WI38 (cell line): Measurements from ENCODE around the gene PTPN21.

ENCODE experiments used
- H3K4me3 ChIP-seq: 2 replicates; pipeline ENCODE4 v1.5.1; 2011; ENCODE audit warnings: low read depth, mild to moderate bottlenecking, control low read depth, low read length
- TF ChIP-seq, protein P1 (sequence below): IDR thresholded peaks from 2 replicates; pipeline ENCODE4 v1.5.1; 2012; ENCODE audit warnings: low read depth, mild to moderate bottlenecking, control low read depth, low read length

Gene PTPN21

DNA sequence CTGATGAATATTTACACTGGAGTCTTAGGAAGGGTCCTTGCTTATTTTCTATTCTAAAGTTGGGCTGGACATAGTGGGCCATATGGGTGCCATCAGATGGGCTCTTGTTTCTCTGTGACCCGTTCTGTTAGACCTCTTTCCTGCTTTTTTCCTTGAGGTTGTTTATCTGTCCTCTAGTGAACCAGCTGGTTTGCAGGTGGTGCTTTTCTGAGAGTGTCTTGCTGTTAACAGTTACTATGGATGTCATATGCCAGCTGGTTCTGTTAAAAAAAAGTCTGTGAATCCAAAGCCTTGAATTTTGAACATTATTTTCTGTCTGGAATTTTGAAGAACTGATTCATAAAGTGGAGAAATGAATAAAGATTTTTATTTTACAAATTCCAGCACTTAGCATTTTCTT lies 37.2 kb upstream of the PTPN21 start:
- TF ChIP-seq, protein P1, sequence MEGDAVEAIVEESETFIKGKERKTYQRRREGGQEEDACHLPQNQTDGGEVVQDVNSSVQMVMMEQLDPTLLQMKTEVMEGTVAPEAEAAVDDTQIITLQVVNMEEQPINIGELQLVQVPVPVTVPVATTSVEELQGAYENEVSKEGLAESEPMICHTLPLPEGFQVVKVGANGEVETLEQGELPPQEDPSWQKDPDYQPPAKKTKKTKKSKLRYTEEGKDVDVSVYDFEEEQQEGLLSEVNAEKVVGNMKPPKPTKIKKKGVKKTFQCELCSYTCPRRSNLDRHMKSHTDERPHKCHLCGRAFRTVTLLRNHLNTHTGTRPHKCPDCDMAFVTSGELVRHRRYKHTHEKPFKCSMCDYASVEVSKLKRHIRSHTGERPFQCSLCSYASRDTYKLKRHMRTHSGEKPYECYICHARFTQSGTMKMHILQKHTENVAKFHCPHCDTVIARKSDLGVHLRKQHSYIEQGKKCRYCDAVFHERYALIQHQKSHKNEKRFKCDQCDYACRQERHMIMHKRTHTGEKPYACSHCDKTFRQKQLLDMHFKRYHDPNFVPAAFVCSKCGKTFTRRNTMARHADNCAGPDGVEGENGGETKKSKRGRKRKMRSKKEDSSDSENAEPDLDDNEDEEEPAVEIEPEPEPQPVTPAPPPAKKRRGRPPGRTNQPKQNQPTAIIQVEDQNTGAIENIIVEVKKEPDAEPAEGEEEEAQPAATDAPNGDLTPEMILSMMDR, result no peak

DNA sequence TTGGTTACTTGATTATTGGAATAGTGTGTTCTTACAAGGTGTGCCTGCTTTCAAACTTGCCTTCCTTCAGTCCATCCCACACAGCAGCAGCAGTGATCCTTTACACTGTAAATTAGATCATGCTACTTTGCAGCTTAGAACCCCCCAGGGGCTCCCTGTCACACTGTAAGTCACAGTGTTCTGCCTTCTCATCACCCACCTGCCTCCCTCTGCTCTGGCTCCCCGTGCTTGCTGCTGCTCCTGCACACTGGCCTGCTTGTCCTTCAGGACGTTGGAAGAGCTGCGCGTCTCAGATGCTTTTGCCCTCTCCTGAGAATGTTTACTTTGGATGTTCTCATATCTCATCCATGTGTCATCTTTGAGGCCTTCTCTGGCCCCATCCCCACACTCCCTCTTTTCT lies 35.4 kb upstream of the PTPN21 start:
- TF ChIP-seq, protein P1, result no peak
- no peak overlapping the region for H3K4me3 ChIP-seq

More for the DNA sequence above, 37.2 kb upstream of the PTPN21 start:
- H3K4me3 ChIP-seq, result no peak overlapping the region

DNA sequence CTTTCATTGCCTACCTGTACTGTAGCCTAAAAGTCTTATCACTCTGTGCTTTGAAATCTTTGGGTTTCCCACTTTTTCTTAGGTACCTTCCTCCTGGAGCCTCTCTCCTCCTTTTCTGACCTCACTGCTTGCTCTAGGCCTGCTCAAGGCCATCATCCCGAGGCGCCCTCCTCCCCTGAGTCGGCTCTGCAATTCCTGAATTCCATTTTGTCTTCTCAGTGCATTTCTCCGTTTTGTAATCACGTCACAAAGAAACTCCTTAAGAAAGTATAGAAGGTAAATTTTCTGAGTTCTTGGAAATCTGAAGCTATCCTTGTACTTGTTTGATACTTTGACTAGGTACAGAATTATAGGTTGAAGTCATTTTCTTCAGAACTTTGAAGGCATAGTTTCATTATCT lies 33.3 kb upstream of the PTPN21 start:
- TF ChIP-seq, protein P1, result no peak
- H3K4me3 ChIP-seq, result no peak overlapping the region

DNA sequence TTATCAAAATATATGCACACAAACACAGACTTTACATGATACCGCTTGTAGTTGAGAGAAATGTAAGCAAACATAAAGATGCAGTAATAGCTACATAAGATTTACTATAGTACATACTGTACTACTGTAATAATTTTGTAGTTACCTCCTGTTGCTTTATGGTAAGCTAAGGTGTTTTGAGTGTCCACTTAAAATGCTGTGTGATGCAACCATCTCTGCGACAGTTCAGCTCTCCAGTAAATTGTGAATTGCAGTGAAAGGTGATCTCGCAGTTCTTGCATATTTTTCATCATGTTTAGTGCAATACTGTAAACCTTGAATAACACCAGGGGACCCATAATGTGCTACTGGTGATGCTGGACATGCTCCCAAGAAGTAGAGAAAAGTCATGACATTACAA lies 29.6 kb upstream of the PTPN21 start:
- H3K4me3 ChIP-seq, result no peak overlapping the region
- TF ChIP-seq, protein P1, result no peak

DNA sequence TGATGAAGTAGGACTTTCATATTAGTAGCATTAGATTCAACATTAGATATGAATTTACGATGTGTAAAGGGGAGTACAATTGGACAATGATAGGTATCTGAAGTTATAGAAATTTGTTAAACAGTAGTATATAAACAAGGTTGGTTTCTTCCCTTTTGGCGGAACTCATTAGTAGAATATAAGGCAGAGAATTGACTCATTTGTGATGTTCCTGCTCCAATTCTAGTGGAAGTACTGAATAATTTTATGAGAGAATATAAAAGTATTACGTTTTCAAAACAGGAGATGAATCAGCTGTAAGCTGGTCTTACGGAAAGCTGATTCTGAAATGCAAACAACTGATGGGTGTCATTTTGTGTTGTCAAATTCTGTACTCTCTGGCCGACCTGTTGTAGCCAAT lies 21.4 kb upstream of the PTPN21 start:
- H3K4me3 ChIP-seq, result no peak overlapping the region
- TF ChIP-seq, protein P1, result no peak

DNA sequence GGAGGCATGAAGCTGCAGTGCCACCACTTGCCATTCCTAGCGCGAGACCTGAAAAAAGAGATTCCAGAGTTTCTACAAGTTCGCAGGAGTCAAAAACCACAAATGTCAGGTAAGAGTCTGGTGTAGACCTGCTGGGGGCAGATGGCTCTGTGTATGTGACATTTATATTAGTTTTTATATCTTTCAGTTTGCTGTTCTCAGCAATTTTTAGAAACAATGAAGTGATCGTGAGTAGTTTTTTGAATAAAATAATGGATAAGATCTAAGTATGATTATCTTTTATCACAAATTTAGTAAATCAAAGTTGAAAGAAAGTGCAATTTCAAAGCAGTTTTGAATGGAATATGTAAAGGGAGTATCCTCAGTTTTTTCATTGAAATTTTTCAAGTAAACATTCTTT lies 17.3 kb upstream of the PTPN21 start:
- H3K4me3 ChIP-seq, result no peak overlapping the region
- TF ChIP-seq, protein P1, result no peak

DNA sequence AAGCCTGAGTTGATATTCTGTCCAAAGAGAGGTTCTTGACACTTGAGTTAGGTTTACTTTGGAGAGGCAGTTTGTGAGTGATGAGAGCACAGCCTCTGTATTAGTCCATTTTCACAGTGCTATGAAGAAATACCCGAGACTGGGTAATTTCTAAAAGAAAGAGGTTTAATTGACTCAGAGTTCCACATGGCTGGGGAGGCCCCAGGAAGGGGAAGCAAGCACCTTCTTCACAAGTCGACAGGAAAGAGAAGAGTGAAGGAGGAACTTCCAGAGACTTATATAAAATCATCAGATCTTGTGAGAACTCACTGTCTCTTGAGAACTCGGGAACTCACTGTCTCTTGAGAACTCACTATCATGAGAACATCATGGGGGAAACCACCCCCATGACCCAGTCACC lies 13.4 kb upstream of the PTPN21 start:
- TF ChIP-seq, protein P1, result no peak
- no peak overlapping the region for H3K4me3 ChIP-seq
